ENCODE measurements around the gene PLEKHA1. TPM values are rescaled to one million over a fixed set of nuclear protein-coding genes. Genes with fewer than 3 reads are reported as not detected.

PLEKHA1 gene
- total RNA-seq, 1 experiment from 2014 or later: 7.3 TPM

DNA sequence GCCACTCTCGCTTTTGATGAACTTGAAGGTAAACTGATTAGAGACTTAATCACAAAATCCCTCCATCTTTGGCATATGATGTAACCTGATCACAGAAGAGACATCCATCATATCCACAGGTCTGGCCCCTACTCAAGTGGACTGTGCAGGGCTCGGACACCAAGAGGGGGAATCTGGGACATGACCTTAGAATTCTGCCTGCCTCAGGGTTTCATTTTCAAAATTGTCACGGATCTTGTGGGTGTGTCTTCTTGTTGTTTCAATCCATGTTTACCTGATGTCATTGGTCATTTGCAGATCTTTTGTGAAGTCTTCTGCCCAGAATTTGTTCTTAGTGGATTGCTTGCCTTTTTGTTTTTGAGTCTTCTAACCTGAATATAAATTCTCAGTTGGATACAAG, 74.1 kb downstream of the PLEKHA1 start:
- no peak overlapping the region for H3K4me2 ChIP-seq (ENCODE audit: low read depth, low read length, poor library complexity, severe bottlenecking)

DNA sequence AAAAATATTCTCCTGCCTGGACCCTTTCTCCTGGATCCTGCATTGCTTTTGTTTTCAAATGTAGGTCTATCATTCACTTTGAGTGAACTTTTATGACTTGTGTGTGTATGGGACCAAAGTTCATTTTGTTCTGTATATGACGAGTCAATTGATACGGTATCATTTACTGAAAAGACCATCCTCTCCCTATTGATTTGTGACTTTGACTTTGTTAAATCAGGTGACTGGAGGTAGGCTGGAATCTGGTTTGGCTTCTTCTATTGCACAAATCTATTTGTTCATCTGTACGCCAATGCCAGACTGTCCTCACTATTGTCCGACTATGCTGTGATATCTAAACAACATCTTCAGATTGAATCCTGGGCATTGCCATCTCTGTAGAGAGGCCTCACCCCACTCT, 74.6 kb downstream of the PLEKHA1 start:
- no peaks in the 10 kb centered on the region for H3K27me3 ChIP-seq (ENCODE audit: low read length)
- H3K27ac ChIP-seq (ENCODE audit: low read length): no peak overlapping the region
- no peak overlapping the region for H3K4me3 ChIP-seq (ENCODE audit: low read length)
- H3K4me1 ChIP-seq (ENCODE audit: low read length): no peaks in the 10 kb centered on the region
- no peak overlapping the region for H3K9ac ChIP-seq (ENCODE audit: low read length)
- H3K4me2 ChIP-seq (ENCODE audit: low read depth, low read length, poor library complexity, severe bottlenecking): no peak overlapping the region
- no peaks in the 10 kb centered on the region for H3K79me2 ChIP-seq (ENCODE audit: low read length)
- no peak for DNase-seq
- H3K9me3 ChIP-seq (ENCODE audit: low read length): no peaks in the 10 kb centered on the region
- H2AFZ ChIP-seq (ENCODE audit: low read length): no peak overlapping the region
- no peaks in the 10 kb centered on the region for H3K36me3 ChIP-seq (ENCODE audit: insufficient read depth, low read length)
- no peaks in the 10 kb centered on the region for H3K9me2 ChIP-seq (replicated peaks; ENCODE audit: insufficient read depth, low read length)
- no peaks in the 10 kb centered on the region for H4K20me1 ChIP-seq (ENCODE audit: insufficient read depth, low read depth, low read length)

More for the DNA sequence above, 74.1 kb downstream of the PLEKHA1 start:
- DNase-seq: no peak
- no peaks in the 10 kb centered on the region for H3K79me2 ChIP-seq (ENCODE audit: low read length)
- H3K9ac ChIP-seq (ENCODE audit: low read length): no peak overlapping the region
- no peak overlapping the region for H3K4me3 ChIP-seq (ENCODE audit: low read length)
- no peak overlapping the region for H2AFZ ChIP-seq (ENCODE audit: low read length)
- no peaks in the 10 kb centered on the region for H4K20me1 ChIP-seq (ENCODE audit: insufficient read depth, low read depth, low read length)
- H3K36me3 ChIP-seq (ENCODE audit: insufficient read depth, low read length): no peaks in the 10 kb centered on the region
- H3K9me3 ChIP-seq (ENCODE audit: low read length): no peaks in the 10 kb centered on the region
- H3K27ac ChIP-seq (ENCODE audit: low read length): no peak overlapping the region
- H3K4me1 ChIP-seq (ENCODE audit: low read length): no peaks in the 10 kb centered on the region
- no peaks in the 10 kb centered on the region for H3K27me3 ChIP-seq (ENCODE audit: low read length)
- H3K9me2 ChIP-seq (replicated peaks; ENCODE audit: insufficient read depth, low read length): no peaks in the 10 kb centered on the region

DNA sequence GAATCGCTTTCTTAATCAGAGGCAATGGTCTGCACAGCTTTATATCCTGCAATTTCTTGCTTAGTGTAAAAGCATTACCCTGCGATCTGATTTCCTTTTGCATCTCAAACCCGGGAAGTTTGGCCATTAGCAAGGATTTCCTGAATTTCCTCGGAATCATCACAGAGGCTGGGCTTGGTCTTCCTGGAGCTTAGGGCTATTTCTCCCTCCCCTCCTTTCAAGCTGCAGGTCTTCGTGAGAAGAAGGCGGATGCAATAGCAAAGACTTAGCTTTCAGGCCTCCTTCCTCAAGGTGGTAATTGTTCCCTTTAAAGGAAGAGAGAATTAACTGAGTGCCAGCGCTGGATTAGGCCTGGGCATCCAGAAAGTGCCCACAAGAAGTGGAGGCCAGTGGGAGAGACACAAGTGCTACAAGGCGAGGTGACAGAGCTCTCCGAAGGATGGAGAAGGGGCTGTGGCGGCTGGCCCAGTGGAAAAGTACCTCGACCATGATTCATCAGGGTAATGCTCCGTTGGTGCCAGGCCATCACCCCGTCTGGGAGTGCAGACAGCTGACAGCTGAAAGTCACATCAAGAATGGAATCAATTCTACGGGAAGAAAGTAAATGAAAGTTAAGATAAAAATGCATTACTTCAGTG, 76.0 kb downstream of the PLEKHA1 start:
- Histone ChIP-seq H3K27ac (ENCODE audit: low read length) (no peak overlapping the region), H3K79me2 (ENCODE audit: low read length) (no peaks in the 10 kb centered on the region), H3K9me3 (ENCODE audit: low read length) (no peaks in the 10 kb centered on the region), H3K36me3 (ENCODE audit: insufficient read depth, low read length) (no peaks in the 10 kb centered on the region), H3K9ac (ENCODE audit: low read length) (no peak overlapping the region), H3K27me3 (ENCODE audit: low read length) (no peaks in the 10 kb centered on the region), H3K9me2 (replicated peaks; ENCODE audit: insufficient read depth, low read length) (no peaks in the 10 kb centered on the region), H4K20me1 (ENCODE audit: insufficient read depth, low read depth, low read length) (no peaks in the 10 kb centered on the region), H3K4me2 (ENCODE audit: low read depth, low read length, poor library complexity, severe bottlenecking) (no peak overlapping the region), H2AFZ (ENCODE audit: low read length) (no peak overlapping the region), H3K4me3 (ENCODE audit: low read length) (no peak overlapping the region), H3K4me1 (ENCODE audit: low read length) (no peaks in the 10 kb centered on the region)
- DNase-seq: no peak

DNA sequence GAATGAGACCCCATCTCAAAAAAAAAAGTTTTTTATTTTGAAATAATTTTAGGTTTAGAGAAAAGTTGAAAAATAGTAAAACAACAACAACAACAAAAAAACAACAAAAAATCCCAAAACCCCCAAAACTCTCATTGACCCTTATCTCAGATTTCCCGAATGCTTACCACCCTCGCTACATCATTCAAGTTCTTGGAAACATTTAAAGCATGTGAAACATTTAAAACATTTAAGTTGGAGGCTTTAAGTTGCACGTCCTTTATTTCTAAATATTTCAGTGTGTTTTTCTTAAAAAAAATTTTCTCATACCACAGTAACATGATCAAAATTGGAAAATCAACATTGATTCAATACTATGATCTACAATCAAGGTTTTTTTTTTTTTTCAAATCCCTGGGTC, 79.6 kb downstream of the PLEKHA1 start:
- Histone ChIP-seq H3K27ac (ENCODE audit: low read length) (no peak overlapping the region), H3K4me1 (ENCODE audit: low read length) (no peaks in the 10 kb centered on the region), H2AFZ (ENCODE audit: low read length) (no peak overlapping the region), H3K9me2 (replicated peaks; ENCODE audit: insufficient read depth, low read length) (no peaks in the 10 kb centered on the region), H3K4me3 (ENCODE audit: low read length) (no peak overlapping the region), H3K79me2 (ENCODE audit: low read length) (no peaks in the 10 kb centered on the region), H3K9me3 (ENCODE audit: low read length) (no peaks in the 10 kb centered on the region), H4K20me1 (ENCODE audit: insufficient read depth, low read depth, low read length) (no peaks in the 10 kb centered on the region), H3K9ac (ENCODE audit: low read length) (no peak overlapping the region), H3K36me3 (ENCODE audit: insufficient read depth, low read length) (no peaks in the 10 kb centered on the region), H3K27me3 (ENCODE audit: low read length) (no peaks in the 10 kb centered on the region), H3K4me2 (ENCODE audit: low read depth, low read length, poor library complexity, severe bottlenecking) (no peak overlapping the region)
- no peak for DNase-seq

DNA sequence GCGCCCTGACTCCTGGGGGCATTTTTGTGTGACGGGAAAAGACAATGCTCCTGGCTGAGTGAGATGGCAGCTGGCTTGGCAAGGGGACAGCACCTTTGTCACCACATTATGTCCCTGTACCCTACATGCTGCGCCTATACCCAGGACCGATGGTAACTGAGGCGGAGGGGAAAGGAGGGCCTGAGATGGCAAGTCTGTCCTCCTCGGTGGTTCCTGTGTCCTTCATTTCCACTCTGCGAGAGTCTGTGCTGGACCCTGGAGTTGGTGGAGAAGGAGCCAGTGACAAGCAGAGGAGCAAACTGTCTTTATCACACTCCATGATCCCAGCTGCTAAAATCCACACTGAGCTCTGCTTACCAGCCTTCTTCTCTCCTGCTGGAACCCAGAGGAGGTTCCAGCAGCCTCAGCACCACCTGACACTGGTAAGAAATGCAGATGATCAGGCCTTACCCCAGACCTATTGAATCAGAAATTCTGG, 80.1 kb downstream of the PLEKHA1 start, which contains the start of gene ARMS2:
TSS of gene ARMS2 (plus strand) at position 51 of the 478 bp plus-strand sequence. CDS start at position 126, 75 bp downstream.
- H3K4me3 ChIP-seq (ENCODE audit: low read length): no peak within 1 kb of the TSS
- H3K27me3 ChIP-seq (ENCODE audit: low read length): no peaks in the 10 kb centered on the region
- H3K27ac ChIP-seq (ENCODE audit: low read length): no peak within 1 kb of the TSS
- no peaks in the 10 kb centered on the region for H3K4me1 ChIP-seq (ENCODE audit: low read length)
- DNase-seq: no peak
- H4K20me1 ChIP-seq (ENCODE audit: insufficient read depth, low read depth, low read length): no peaks in the 10 kb centered on the region
- H3K36me3 ChIP-seq (ENCODE audit: insufficient read depth, low read length): no peaks in the 10 kb centered on the region
- H3K9ac ChIP-seq (ENCODE audit: low read length): no peak within 1 kb of the TSS
- H3K9me2 ChIP-seq (replicated peaks; ENCODE audit: insufficient read depth, low read length): no peaks in the 10 kb centered on the region
- no peak within 1 kb of the TSS for H2AFZ ChIP-seq (ENCODE audit: low read length)
- no peaks in the 10 kb centered on the region for H3K79me2 ChIP-seq (ENCODE audit: low read length)
- no peaks in the 10 kb centered on the region for H3K9me3 ChIP-seq (ENCODE audit: low read length)
- H3K4me2 ChIP-seq (ENCODE audit: low read depth, low read length, poor library complexity, severe bottlenecking): no peak within 1 kb of the TSS

DNA sequence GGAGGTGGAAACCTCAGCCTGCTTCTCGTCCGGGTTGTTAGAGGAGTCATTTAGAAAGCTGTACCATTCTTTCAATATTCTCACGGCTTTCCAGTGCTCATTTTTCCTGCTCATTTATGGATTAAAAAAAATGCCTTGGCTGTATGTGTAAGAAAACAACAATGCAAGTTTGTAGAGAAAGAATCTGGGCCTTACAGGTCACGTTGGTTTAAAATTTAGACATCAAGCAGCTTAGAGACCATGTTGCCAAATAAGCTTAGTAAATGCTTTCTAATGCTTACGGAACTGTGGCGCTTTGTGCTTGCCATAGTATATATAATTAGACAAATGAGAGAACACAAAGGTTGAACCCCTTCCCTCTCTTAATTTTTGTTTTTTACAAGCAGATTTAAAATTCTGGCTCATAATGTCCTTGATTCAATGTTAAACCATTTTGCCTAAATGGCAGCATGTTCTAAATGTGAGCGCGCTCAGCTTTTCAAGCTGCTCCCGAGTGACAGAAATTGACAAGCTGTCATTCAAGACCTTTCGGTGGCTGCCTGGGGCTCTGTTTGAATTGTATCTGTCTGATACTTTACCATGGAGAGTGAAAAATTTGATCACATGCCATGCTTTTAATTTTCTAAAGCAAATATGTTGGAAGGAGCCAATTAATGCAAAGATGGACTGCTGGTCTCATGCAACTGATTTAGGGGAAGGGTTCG, 81.0 kb downstream of the PLEKHA1 start:
- no peaks in the 10 kb centered on the region for H3K79me2 ChIP-seq (ENCODE audit: low read length)
- no peak overlapping the region for H3K27ac ChIP-seq (ENCODE audit: low read length)
- no peaks in the 10 kb centered on the region for H4K20me1 ChIP-seq (ENCODE audit: insufficient read depth, low read depth, low read length)
- no peak for DNase-seq
- H3K9ac ChIP-seq (ENCODE audit: low read length): no peak overlapping the region
- no peaks in the 10 kb centered on the region for H3K9me2 ChIP-seq (replicated peaks; ENCODE audit: insufficient read depth, low read length)
- H3K4me3 ChIP-seq (ENCODE audit: low read length): no peak overlapping the region
- H3K36me3 ChIP-seq (ENCODE audit: insufficient read depth, low read length): no peaks in the 10 kb centered on the region
- no peak overlapping the region for H3K4me2 ChIP-seq (ENCODE audit: low read depth, low read length, poor library complexity, severe bottlenecking)
- H3K9me3 ChIP-seq (ENCODE audit: low read length): no peaks in the 10 kb centered on the region
- no peaks in the 10 kb centered on the region for H3K27me3 ChIP-seq (ENCODE audit: low read length)
- no peak overlapping the region for H2AFZ ChIP-seq (ENCODE audit: low read length)
- no peaks in the 10 kb centered on the region for H3K4me1 ChIP-seq (ENCODE audit: low read length)

DNA sequence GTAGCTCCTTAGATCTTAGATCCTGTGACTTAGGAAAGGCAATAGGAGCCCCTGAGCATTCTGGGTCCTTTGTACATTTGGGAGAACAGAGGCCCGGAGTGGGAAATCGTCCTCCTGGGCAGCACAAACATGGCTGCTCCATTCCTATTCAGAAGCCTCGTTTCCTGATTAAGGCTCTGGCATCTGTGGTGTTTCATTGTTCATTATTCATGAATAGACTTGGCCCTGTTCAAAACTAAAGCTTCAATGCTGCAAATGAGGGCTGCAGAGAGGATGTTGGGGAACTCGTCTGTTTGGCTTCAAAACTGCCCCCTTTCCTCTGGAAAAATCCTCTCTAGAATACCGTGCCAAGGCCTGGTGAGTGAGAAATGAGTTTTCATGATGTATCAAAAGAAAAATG, 83.4 kb downstream of the PLEKHA1 start:
- H3K4me2 ChIP-seq (ENCODE audit: low read depth, low read length, poor library complexity, severe bottlenecking): no peak overlapping the region
- H3K4me3 ChIP-seq (ENCODE audit: low read length): no peak overlapping the region
- no peak overlapping the region for H3K27ac ChIP-seq (ENCODE audit: low read length)
- H3K79me2 ChIP-seq (ENCODE audit: low read length): no peaks in the 10 kb centered on the region
- no peak overlapping the region for H2AFZ ChIP-seq (ENCODE audit: low read length)
- no peaks in the 10 kb centered on the region for H3K4me1 ChIP-seq (ENCODE audit: low read length)
- H4K20me1 ChIP-seq (ENCODE audit: insufficient read depth, low read depth, low read length): no peaks in the 10 kb centered on the region
- H3K27me3 ChIP-seq (ENCODE audit: low read length): no peaks in the 10 kb centered on the region
- H3K9me3 ChIP-seq (ENCODE audit: low read length): no peaks in the 10 kb centered on the region
- H3K9me2 ChIP-seq (replicated peaks; ENCODE audit: insufficient read depth, low read length): no peaks in the 10 kb centered on the region
- H3K9ac ChIP-seq (ENCODE audit: low read length): no peak overlapping the region
- DNase-seq: no peak
- H3K36me3 ChIP-seq (ENCODE audit: insufficient read depth, low read length): no peaks in the 10 kb centered on the region

DNA sequence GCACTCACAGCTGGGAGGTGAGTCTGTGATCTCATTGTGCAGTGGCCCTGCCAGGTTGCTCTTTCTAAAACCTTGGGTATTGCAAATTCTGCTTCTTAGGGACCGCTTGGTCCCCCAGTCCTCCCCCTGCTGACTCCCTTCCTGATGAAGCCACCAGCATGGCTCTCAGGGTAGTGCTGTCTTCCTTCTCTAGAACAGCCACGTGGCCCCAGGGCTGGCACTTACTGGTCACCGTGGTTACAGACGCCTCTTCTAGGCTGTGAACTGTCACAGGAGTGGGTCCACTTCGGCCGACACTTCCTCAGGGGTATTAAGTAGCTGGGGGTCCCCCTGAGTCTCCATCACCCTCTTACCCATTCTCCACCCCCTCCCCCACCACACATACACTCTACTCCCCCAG, 84.2 kb downstream of the PLEKHA1 start:
- no peak overlapping the region for H3K27ac ChIP-seq (ENCODE audit: low read length)
- DNase-seq: no peak
- H4K20me1 ChIP-seq (ENCODE audit: insufficient read depth, low read depth, low read length): no peaks in the 10 kb centered on the region
- no peak overlapping the region for H3K4me2 ChIP-seq (ENCODE audit: low read depth, low read length, poor library complexity, severe bottlenecking)
- H3K27me3 ChIP-seq (ENCODE audit: low read length): no peaks in the 10 kb centered on the region
- no peak overlapping the region for H3K9ac ChIP-seq (ENCODE audit: low read length)
- no peak overlapping the region for H2AFZ ChIP-seq (ENCODE audit: low read length)
- H3K9me2 ChIP-seq (replicated peaks; ENCODE audit: insufficient read depth, low read length): no peaks in the 10 kb centered on the region
- no peak overlapping the region for H3K4me3 ChIP-seq (ENCODE audit: low read length)
- H3K9me3 ChIP-seq (ENCODE audit: low read length): no peaks in the 10 kb centered on the region
- H3K36me3 ChIP-seq (ENCODE audit: insufficient read depth, low read length): no peaks in the 10 kb centered on the region
- no peaks in the 10 kb centered on the region for H3K4me1 ChIP-seq (ENCODE audit: low read length)
- H3K79me2 ChIP-seq (ENCODE audit: low read length): no peaks in the 10 kb centered on the region

All from Karpas-422 (cell line).